ENCODE results near the gene MTNR1B. TPM values are rescaled to one million over a fixed set of nuclear protein-coding genes. Genes with fewer than 3 reads are reported as not detected.

The MTNR1B gene
- total and polyA plus RNA-seq, 2 of the 13 experiments (the other 11 are each of a cell fraction or from before 2014, with no cell fraction given), result not detected

- no peak for TF ChIP-seq ZNF460 (CRISPR knock-in tag; IDR thresholded peaks at IDR 0.05; ENCODE audit: borderline replicate concordance)
- TF ChIP-seq PRPF4 (IDR thresholded peaks at IDR 0.05; ENCODE audit: low read depth, low read length, poor library complexity, severe bottlenecking), result no peak
- TF ChIP-seq SNRNP70 (IDR thresholded peaks at IDR 0.05; ENCODE audit: low read depth, low read length), result no peak
Observed at GRCh38 chr11:92962446-92962845, 7.0 kb upstream of the MTNR1B start (continued).

- FAIRE-seq (no peak), DNase-seq (ENCODE audit: low spot score) (no peak), ATAC-seq (no peak)
- H3K36me3 ChIP-seq (replicated peaks in 1 of 2; ENCODE audit: control insufficient read depth in 1 of 2, insufficient read depth in 2 of 2, low read length in 2 of 2), result no peaks in the 10 kb centered on the region
- no peak overlapping the region for H2AFZ ChIP-seq (ENCODE audit: low read length)
- H3K4me2 ChIP-seq (ENCODE audit: low read depth, low read length), result no peak overlapping the region
- no peak for TF ChIP-seq ZNF646 (CRISPR knock-in tag; IDR thresholded peaks at IDR 0.05)
- TF ChIP-seq ATF4 (CRISPR knock-in tag; IDR thresholded peaks at IDR 0.05), result no peak
- no peak for TF ChIP-seq CENPX (CRISPR knock-in tag; IDR thresholded peaks at IDR 0.05)
- no peak for TF ChIP-seq NFE2L1 (CRISPR knock-in tag; IDR thresholded peaks at IDR 0.05; ENCODE audit: borderline replicate concordance)
- no peak for TF ChIP-seq ZNF674 (CRISPR knock-in tag; IDR thresholded peaks at IDR 0.05; ENCODE audit: low read depth)
- TF ChIP-seq ASH2L (IDR thresholded peaks at IDR 0.05; ENCODE audit: insufficient read length, low read depth, low read length), result no peak
- no peak for TF ChIP-seq HMG20A (CRISPR knock-in tag; IDR thresholded peaks at IDR 0.05; ENCODE audit: borderline replicate concordance)
- TF ChIP-seq UBTF (CRISPR knock-in tag; IDR thresholded peaks at IDR 0.05), result no peak
- TF ChIP-seq FOSL1 (CRISPR knock-in tag; IDR thresholded peaks at IDR 0.05; ENCODE audit: borderline replicate concordance), result no peak
- TF ChIP-seq FOXO1 (CRISPR knock-in tag; IDR thresholded peaks at IDR 0.05), result no peak
- H3K9ac ChIP-seq (ENCODE audit: insufficient read depth, low read depth, low read length), result no peak overlapping the region
- H4K20me1 ChIP-seq (ENCODE audit: insufficient read depth, low read length), result no peaks in the 10 kb centered on the region
- no peaks in the 10 kb centered on the region for H3K79me2 ChIP-seq (ENCODE audit: insufficient read depth, low read length)
- intact Hi-C loops (cut with micrococcal nuclease; ENCODE audit: unreplicated experiment) (no loop called here), in situ Hi-C loops (cut with HindIII; ENCODE audit: extremely low pct_ligation_motif_present, low pct_unique_long_range_greater_than_20kb) (no loop called here)
- ChIA-PET POLR2A (no interaction called here), CTCF (ENCODE audit: low intra/inter-chr PET ratio, low total read pairs) (no interaction called here)
- BruUV-seq (replicated peaks), result no TSS peak
- no peaks in the 10 kb centered on the region for H3K9me3 ChIP-seq (ENCODE audit: low read length)
- no peaks in the 10 kb centered on the region; a peak in 1 of 5 replicates for H3K27me3 ChIP-seq (ENCODE audit: control insufficient read depth in 1 of 2, insufficient read depth in 2 of 2, low read length in 2 of 2)
- no peak overlapping the region for H3K4me3 ChIP-seq (replicated peaks in 1 of 3; ENCODE audit: insufficient read depth in 1 of 3, low read depth in 2 of 3, low read length in 3 of 3)
- H3K4me1 ChIP-seq (ENCODE audit: insufficient read depth, low read length), result no peaks in the 10 kb centered on the region
- 42% methylated on average over 8 of the region's 8 CpGs for WGBS (ENCODE audit: low lambda C conversion rate)
- H3K27ac ChIP-seq (ENCODE audit: extremely low read length, insufficient read depth, low read length), result no peak overlapping the region
Observed at GRCh38 chr11:92964471-92964870, 5.0 kb upstream of the MTNR1B start.
